Right kidney (tissue), 1 donor: Measurements from ENCODE around the gene SLC25A20.
"Not testable (repeated sequence)": the region's sequence is repeated elsewhere in the genome, so short reads cannot be mapped to it uniquely, and the experiment has no call there.

Experiments used
- DNase-seq: peaks from one replicate; pipeline ENCODE4 v3.0.0-alpha.2; 2016

SLC25A20 gene

DNA sequence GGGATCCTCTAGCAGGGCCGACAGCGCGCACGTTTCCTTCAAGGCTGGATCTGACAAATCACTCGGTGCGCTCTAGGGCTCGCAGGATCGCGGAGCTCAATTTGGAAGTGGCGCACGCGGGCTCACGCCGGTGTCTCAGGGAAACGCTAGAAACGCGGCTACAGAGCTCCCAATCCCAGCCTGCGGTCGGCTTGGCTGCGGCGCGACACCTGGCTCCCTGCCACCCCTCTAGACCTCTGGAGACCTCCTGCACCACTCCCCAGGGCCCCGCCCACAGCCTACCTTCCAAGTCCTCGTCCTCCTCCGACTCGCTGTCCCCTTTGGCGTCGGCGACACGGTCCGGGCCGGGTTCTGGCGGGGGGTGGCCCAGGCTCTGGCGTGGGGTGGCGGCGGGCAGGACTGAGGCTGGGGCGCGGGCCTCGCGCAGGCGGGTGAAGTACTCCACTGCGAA is 51.6 kb downstream of the SLC25A20 start:
- no peak for DNase-seq

DNA sequence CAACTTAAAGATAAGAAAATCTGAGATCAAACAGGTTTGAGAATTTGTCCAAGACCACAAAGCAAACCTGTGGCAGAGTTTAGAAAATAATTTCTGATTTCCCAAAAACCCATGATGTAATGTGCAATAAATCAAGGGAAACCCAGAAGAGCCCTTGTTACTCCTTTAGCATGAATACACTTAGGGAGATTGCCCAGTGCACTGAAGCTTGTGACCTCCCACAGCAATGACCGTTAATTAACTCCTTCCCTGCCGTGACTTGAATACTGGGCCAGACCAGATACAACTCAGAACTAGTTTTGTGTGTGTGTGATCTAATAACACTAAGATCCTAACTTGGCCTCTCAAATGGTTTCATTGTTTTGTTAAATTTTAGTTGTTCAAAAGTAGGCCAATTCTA is 53.5 kb downstream of the SLC25A20 start:
- no peak for DNase-seq

- DNase-seq = no peak
Observed at GRCh38 chr3:48837163-48837562, 61.5 kb downstream of the SLC25A20 start.

DNA sequence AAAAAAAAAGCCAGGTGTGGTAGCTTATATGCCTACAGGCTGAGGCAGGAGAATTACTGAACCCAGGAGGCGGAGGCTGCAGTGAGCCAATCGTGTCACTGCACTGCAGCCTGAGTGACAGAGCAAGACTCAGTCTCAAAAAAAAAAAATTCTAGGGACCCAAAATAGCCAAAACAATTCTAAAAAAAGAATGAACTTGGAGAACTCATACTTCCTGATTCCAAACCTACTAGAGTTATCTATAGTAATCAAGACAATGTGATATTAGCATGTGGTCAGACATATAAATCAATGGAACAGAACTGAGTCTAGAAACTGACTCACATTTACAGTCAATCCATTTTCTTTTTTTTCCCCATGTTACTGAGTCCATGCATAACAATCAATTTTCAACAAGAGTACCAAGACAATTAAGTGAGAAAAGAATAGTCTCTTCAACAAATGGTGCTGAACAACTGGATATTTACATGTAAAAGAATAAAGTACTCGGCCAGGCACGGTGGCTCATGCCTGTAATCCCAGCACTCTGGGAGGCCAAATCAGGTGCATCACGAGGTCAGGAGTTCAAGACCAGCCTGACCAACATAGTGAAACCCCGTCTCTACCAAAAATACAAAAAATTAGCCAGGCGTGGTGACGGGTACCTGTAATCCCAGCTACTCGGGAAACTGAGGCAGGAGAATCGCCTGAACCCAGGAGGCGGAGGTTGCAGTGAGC is 62.9 kb downstream of the SLC25A20 start:
- DNase-seq = no peak

GRCh38 chr3:48832684-48833083 is 66.0 kb downstream of the SLC25A20 start:
- DNase-seq = no peak

DNA sequence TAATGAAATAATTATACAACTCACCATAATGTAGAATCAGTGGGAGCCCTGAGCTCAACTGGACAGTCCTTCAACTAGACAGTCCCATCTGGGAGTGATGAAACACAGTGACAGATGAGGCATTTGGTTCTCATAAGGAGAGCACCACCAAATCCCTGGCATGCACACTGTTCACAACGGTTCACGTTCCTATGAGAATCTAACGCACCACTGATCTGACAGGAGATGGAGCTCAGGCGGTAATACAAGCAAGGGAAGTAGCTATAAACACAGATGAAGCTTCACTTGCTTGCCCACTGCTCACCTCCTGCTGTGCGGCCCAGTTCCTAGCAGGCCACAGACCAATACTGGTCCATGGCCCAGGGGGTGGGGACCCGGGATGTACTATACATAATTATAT is 68.0 kb downstream of the SLC25A20 start:
- DNase-seq = no peak

GRCh38 chr3:48829525-48829924 is 69.2 kb downstream of the SLC25A20 start:
- DNase-seq = not testable (repeated sequence)

DNA sequence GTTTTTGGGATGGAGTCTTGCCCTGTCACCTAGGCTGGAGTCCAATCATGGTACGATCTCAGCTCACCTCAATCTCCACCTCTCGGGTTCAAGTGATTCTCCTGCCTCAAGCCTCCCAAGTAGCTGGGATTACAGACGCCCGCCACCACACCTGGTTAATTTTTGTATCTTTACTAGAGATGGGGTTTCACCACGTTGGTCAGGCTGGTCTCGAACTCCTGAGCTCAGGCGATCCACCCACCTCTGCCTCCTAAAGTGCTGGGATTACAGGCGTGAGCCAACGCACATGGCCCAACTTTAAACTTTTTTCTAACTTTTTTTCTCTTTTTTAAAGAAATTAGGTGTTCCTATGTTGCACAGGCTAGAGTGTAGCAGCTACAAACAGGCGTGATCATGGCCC is 70.8 kb downstream of the SLC25A20 start:
- DNase-seq = not testable (repeated sequence)

GRCh38 chr3:48826451-48826850 is 72.2 kb downstream of the SLC25A20 start:
- DNase-seq = no peak

GRCh38 chr3:48820612-48821324 is 77.9 kb downstream of the SLC25A20 start:
- no peak for DNase-seq

- no peak for DNase-seq
Observed at GRCh38 chr3:48819234-48820221, 79.2 kb downstream of the SLC25A20 start.

DNA sequence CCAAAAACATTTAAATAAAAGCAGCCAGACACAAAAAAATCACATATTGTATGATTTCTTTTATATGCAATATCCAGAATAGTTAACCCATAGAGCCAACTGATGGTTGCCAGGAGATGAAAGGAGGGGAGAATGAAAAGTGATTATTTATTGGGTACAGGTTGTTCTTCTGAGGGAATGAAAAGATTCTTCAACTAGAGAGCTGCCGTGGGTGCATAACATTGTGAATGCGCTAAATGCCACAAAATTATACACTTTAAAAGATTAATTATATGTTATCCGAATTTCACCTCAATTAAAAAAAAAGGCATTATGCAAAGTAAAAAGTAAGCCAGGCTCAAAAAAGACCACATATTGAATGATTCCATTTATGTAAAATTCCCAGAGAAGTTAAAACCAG is 87.2 kb downstream of the SLC25A20 start:
- no peak for DNase-seq
